Choroid plexus epithelial cell (primary cell): ENCODE results near the gene FCHSD2.

Source experiments
- DNase-seq: peaks from one replicate; pipeline ENCODE4 v3.0.0-alpha.2; 2010; ENCODE audit warnings: low read depth
- H3K4me3 ChIP-seq: 2 replicates; pipeline ENCODE4 v1.5.1; 2011; ENCODE audit warnings: low read depth, mild to moderate bottlenecking, control low read depth, low read length, moderate library complexity
- CTCF ChIP-seq: conservative IDR thresholded peaks from 2 replicates; pipeline ENCODE4 v1.5.1; 2011; ENCODE audit warnings: low read depth, mild to moderate bottlenecking, control low read depth, inconsistent platforms, low read length, moderate library complexity

Gene FCHSD2

GRCh38 chr11:72872012-72872411 is 270.1 kb downstream of the FCHSD2 start:
- DNase-seq: no peak
- no peak for TF ChIP-seq CTCF
- no peak overlapping the region for H3K4me3 ChIP-seq

- H3K4me3 ChIP-seq: no peak overlapping the region
- peak; percentile 39 for DNase-seq
- TF ChIP-seq CTCF: no peak
Observed at GRCh38 chr11:72871119-72871518, 271.0 kb downstream of the FCHSD2 start.

GRCh38 chr11:72869831-72870230 is 272.3 kb downstream of the FCHSD2 start:
- no peak for TF ChIP-seq CTCF

GRCh38 chr11:72867970-72868369 is 274.1 kb downstream of the FCHSD2 start:
- no peak for TF ChIP-seq CTCF
- no peak overlapping the region for H3K4me3 ChIP-seq
- no peak for DNase-seq

More at GRCh38 chr11:72869831-72870230, 272.3 kb downstream of the FCHSD2 start:
- DNase-seq: no peak
- H3K4me3 ChIP-seq: no peak overlapping the region

GRCh38 chr11:72864702-72865655 is 277.1 kb downstream of the FCHSD2 start:
- peak; percentile 82 for DNase-seq
- H3K4me3 ChIP-seq: no peak overlapping the region
- TF ChIP-seq CTCF: no peak

- no peak for DNase-seq
- H3K4me3 ChIP-seq: no peak overlapping the region
- TF ChIP-seq CTCF: no peak
Observed at GRCh38 chr11:72863916-72864315, 278.2 kb downstream of the FCHSD2 start.

GRCh38 chr11:72863091-72863490 is 279.0 kb downstream of the FCHSD2 start:
- no peak overlapping the region for H3K4me3 ChIP-seq
- no peak for TF ChIP-seq CTCF
- no peak for DNase-seq
